Keratinocyte (primary cell): ENCODE data around the gene MRPL52.

Experiments used
- CTCF ChIP-seq, 3 experiments: IDR thresholded peaks in 1 of 3; conservative IDR thresholded peaks in 1 of 3; optimal IDR thresholded peaks in 1 of 3; 2 replicates in 2 of 3; 3 replicates in 1 of 3; pipeline versions ENCODE3 to v1.5.1; 2011; ENCODE audit warnings: low read length in 3 of 3, mild to moderate bottlenecking in 3 of 3, moderate library complexity in 2 of 3, control low read depth in 1 of 3, inconsistent platforms in 1 of 3; ENCODE audit not compliant: insufficient read depth in 2 of 3; ENCODE audit errors: extremely low read depth in 1 of 3
- EZH2 ChIP-seq: IDR thresholded peaks from one replicate; pipeline ENCODE4 v1.6.1; 2012; ENCODE audit warnings: inconsistent platforms, mild to moderate bottlenecking, low read length, moderate library complexity

- TF ChIP-seq CTCF (optimal IDR thresholded peaks at IDR 0.05 in 1 of 3, IDR thresholded peaks at IDR 0.05 in 1 of 3, conservative IDR thresholded peaks at IDR 0.05 in 1 of 3; ENCODE audit: extremely low read depth in 1 of 3, insufficient read depth in 2 of 3, low read length in 3 of 3) (no peak), EZH2 (no peak)
These were observed 11.6 kb downstream of the MRPL52 start for GRCh38 chr14:22841311-22841710.
